K562 (cell line): ENCODE measurements around the gene MYO18A. TPM values are rescaled to one million over a fixed set of nuclear protein-coding genes. Genes with fewer than 3 reads are reported as not detected.

ENCODE experiments used
- ATAC-seq: fragments of 200-7000 bp; cut with Tn5 transposase; 3 replicates; pipeline ENCODE4 v1.9.1; 2020; ENCODE audit warnings: moderate library complexity
- BruUV-seq: library from RNA; stranded (reverse); fragments of 400-500 nt; replicated peaks from 2 replicates; lab custom pipeline; 2021; lab: Mats Ljungman, UMichigan
- CTCF ChIA-PET: fragments of 300-600 bp; formaldehyde crosslinking; extraction: SDS; loops from one replicate; lab custom pipeline; 2021; ENCODE audit warnings: low intra/inter-chr PET ratio; lab: Yijun Ruan, JAX
- POLR2A ChIA-PET: fragments of 300-600, 350-650 bp; sonication (Branson Sonifier 250); formaldehyde crosslinking; extraction: SDS; loops from one replicate; lab custom pipeline; 2021; ENCODE audit warnings: antibody characterized with exemption, inconsistent platforms; lab: Yijun Ruan, JAX
- DNase-seq, 4 experiments: peaks; one replicate each; pipeline versions ENCODE4 v3.0.0 to v3.0.0-alpha.2; 2011 to 2018; ENCODE audit warnings: low spot score in 3 of 4, mixed read lengths in 3 of 4; ENCODE audit errors: extremely low read depth in 1 of 4
- FAIRE-seq: peaks from 2 replicates; lab custom pipeline; 2011; peaks lifted over from hg19 to GRCh38; lab: Jason Lieb, UNC
- H2AFZ ChIP-seq: 2 replicates; pipeline ENCODE4 v1.6.0; 2011; ENCODE audit warnings: low read depth, low read length, control low read depth, inconsistent platforms
- H3K27ac ChIP-seq: fragments of 200-600 bp; 3 replicates; pipeline ENCODE4 v1.8.0; 2011; ENCODE audit warnings: low read depth, mild to moderate bottlenecking, control low read depth, inconsistent platforms, low read length, moderate library complexity, mixed read lengths; ENCODE audit errors: extremely low read depth
- H3K27me3 ChIP-seq, 2 experiments: fragments of 300-600 bp in 1 of 2; 2 replicates in 1 of 2; 3 replicates in 1 of 2; pipeline versions ENCODE4 v1.6.0 to v1.8.0; 2011; ENCODE audit warnings: inconsistent platforms in 2 of 2, low read length in 2 of 2, mild to moderate bottlenecking in 1 of 2, mixed read lengths in 1 of 2, moderate library complexity in 1 of 2; ENCODE audit not compliant: control insufficient read depth in 2 of 2, insufficient read depth in 2 of 2
- H3K36me3 ChIP-seq: fragments of 300-600 bp; 3 replicates; pipeline ENCODE4 v1.8.0; 2011; ENCODE audit warnings: mild to moderate bottlenecking, low read length, inconsistent platforms; ENCODE audit not compliant: control insufficient read depth, insufficient read depth
- H3K4me1 ChIP-seq, 2 experiments: fragments of 200-600 bp in 1 of 2; replicated peaks in 1 of 2; 2 replicates in 1 of 2; 3 replicates in 1 of 2; pipeline versions ENCODE4 v1.5.1 to v1.8.0; 2011; ENCODE audit warnings: inconsistent platforms in 2 of 2, low read length in 2 of 2, mild to moderate bottlenecking in 1 of 2, mixed read lengths in 1 of 2, moderate library complexity in 1 of 2; ENCODE audit not compliant: control insufficient read depth in 2 of 2, insufficient read depth in 2 of 2
- H3K4me2 ChIP-seq: 2 replicates; pipeline ENCODE4 v1.6.1; 2011; ENCODE audit warnings: low read length, control low read depth, inconsistent platforms, mixed read lengths; ENCODE audit not compliant: insufficient read depth
- H3K4me3 ChIP-seq: fragments of 200-600 bp; sonication (generic), shearing (Covaris generic); 2 replicates; pipeline ENCODE4 v1.5.1; 2016; ENCODE audit warnings: control low read depth, inconsistent platforms
- H3K79me2 ChIP-seq: fragments of 200-600 bp; 3 replicates; pipeline ENCODE4 v1.8.0; 2011; ENCODE audit warnings: low read length, inconsistent platforms; ENCODE audit not compliant: control insufficient read depth, insufficient read depth
- H3K9ac ChIP-seq, 2 experiments: 2 replicates each; pipeline versions ENCODE4 v1.6.0 to v1.6.1; 2011; ENCODE audit warnings: low read depth in 2 of 2, low read length in 2 of 2, control low read depth in 1 of 2, inconsistent platforms in 1 of 2, mild to moderate bottlenecking in 1 of 2, mixed read lengths in 1 of 2; ENCODE audit not compliant: insufficient read depth in 1 of 2
- H3K9me1 ChIP-seq: one replicate; pipeline ENCODE4 v1.6.0; 2011; ENCODE audit warnings: inconsistent platforms, mild to moderate bottlenecking, low read length, moderate library complexity; ENCODE audit not compliant: control insufficient read depth, insufficient read depth
- H3K9me3 ChIP-seq: replicated peaks from 2 replicates; pipeline ENCODE4 v1.5.1; 2011; ENCODE audit warnings: low read depth, low read length, inconsistent platforms; ENCODE audit not compliant: control insufficient read depth, insufficient read depth
- H4K20me1 ChIP-seq: replicated peaks from 2 replicates; pipeline ENCODE4 v1.6.1; 2011; ENCODE audit warnings: low read length, inconsistent platforms, mixed read lengths; ENCODE audit not compliant: control insufficient read depth, insufficient read depth
- BRCA1 ChIP-seq, 2 experiments: fragments of 450-650 bp in 1 of 2; sonication (generic) in 1 of 2; formaldehyde crosslinking in 1 of 2; IDR thresholded peaks; 2 replicates each; pipeline versions ENCODE4 v1.5.0 to v1.6.1; 2017 to 2020; ENCODE audit warnings: mild to moderate bottlenecking in 1 of 2, missing genetic modification reagents in 1 of 2
- CBFB ChIP-seq: sonication (generic); formaldehyde crosslinking; IDR thresholded peaks from 2 replicates; pipeline ENCODE4 v1.4.0; 2020; ENCODE audit warnings: mild to moderate bottlenecking, missing genetic modification reagents
- EGR1 ChIP-seq: fragments of 450-650 bp; conservative IDR thresholded peaks from 2 replicates; pipeline ENCODE4 v1.6.1; 2017; ENCODE audit warnings: mild to moderate bottlenecking
- FUS ChIP-seq: fragments of 200-400 bp; formaldehyde crosslinking; optimal IDR thresholded peaks from 2 replicates; pipeline ENCODE3; 2017; ENCODE audit warnings: low read depth, low read length
- TBL1XR1 ChIP-seq, 2 experiments: IDR thresholded peaks; 2 replicates each; pipeline ENCODE4 v1.6.1; 2012; ENCODE audit warnings: improper control_type of control experiment in 2 of 2, low read length in 2 of 2, mild to moderate bottlenecking in 1 of 2
- XRCC5 ChIP-seq: fragments of 200-400 bp; formaldehyde crosslinking; IDR thresholded peaks from 2 replicates; pipeline ENCODE4 v1.6.1; 2017; ENCODE audit warnings: low read depth, mild to moderate bottlenecking, low read length
- ZNF586 ChIP-seq: fragments of 450-650 bp; formaldehyde crosslinking; conservative IDR thresholded peaks from 2 replicates; pipeline ENCODE4 v1.4.0; 2020; ENCODE audit warnings: mild to moderate bottlenecking, moderate library complexity
- WGBS: fragments of 100-300 bp; shearing (Covaris generic); methylation state at CpG from one replicate; pipeline ENCODE4 v1.1.6; 2016; ENCODE audit warnings: low coverage, mixed read lengths; ENCODE audit not compliant: insufficient coverage; ENCODE audit errors: missing lambda C conversion rate; 5-methylcytosine and 5-hydroxymethylcytosine counted together
- in situ Hi-C: fragments of 300-500 bp; cut with MboI; formaldehyde crosslinking; loops from 4 replicates; pipeline ENCODE4 v1.15.0; 2018; ENCODE audit warnings: inconsistent platforms, mixed read lengths
- intact Hi-C: fragments of 100-400 bp; cut with micrococcal nuclease; formaldehyde crosslinking; loops from 2 replicates; pipeline ENCODE4 v1.14.2; 2022
- polyA plus RNA-seq, 8 experiments: library from polyadenylated mRNA; depleted of rRNA in 4 of 8; stranded (reverse) in 5 of 8; unstranded in 3 of 8; fragments of >200 nt; fragmentation: Nextera tagmentation in 2 of 8; fragmentation: Illumina TruSeq in 1 of 8; extraction: Ambion mirVana in 2 of 8; extraction: Trizol in 1 of 8; gene quantifications; 2 replicates each; pipeline versions ENCODE4 v1.2.1 to v1.2.3, GENCODE V29; 2011 to 2014; ENCODE audit warnings: inconsistent platforms in 1 of 8, missing spikeins in 1 of 8
- total RNA-seq, 7 experiments: library from RNA; depleted of rRNA in 6 of 7; stranded (reverse); fragments of >200 nt in 6 of 7; fragmentation: Illumina TruSeq in 2 of 7; extraction: Trizol in 2 of 7; gene quantifications; 2 replicates each; pipeline versions ENCODE4 v1.2.1 to v1.2.3, GENCODE V29; 2011 to 2021; ENCODE audit warnings: low replicate concordance in 1 of 7
- TF ChIP-seq, protein P1 (sequence below): fragments of 250-450 bp; sonication (Bioruptor Pico); IDR thresholded peaks from 2 replicates; pipeline ENCODE4 v1.5.1; 2021; ENCODE audit warnings: mild to moderate bottlenecking

MYO18A gene
- total and polyA plus RNA-seq, 9 of the 15 experiments (the other 6 are each of a cell fraction or from before 2014, with no cell fraction given) = 2.5 to 65.4 (median 17.1) TPM

DNA sequence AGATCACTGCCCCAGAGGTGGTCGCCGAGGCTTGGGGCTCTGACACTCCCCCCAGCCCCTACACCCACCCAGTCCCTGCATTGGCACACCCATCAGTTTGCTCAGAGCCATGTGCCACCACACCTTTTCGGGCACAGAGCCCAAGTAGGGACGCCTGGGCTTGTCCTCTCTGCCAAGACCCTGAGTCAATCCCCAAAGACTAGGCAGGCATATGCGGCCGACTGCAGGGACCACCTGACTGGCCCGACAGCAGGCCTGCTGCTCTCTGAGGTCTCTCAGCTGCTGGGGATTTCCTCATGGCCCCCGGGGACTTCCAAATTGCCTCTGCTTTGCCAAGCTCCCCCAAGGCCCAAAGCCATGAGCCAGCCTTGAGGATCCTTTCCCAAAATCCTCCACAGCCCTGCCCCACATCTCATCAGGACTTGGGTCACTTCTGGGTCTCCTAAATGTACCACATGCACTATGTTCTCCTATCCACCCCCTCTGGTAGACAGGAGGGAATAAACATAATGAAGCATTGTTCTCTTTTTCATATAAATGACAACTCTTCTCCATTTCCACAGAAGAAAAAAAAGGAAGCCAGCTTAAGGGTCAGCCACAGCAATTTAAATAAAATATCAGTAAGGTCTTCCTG is 30.6 kb downstream of the MYO18A start:
- FAIRE-seq = no peak
- WGBS = 64% methylated on average over 8 of the region's 8 CpGs

More for the DNA sequence above, 30.6 kb downstream of the MYO18A start:
- ChIA-PET POLR2A (interaction anchor here (0.9 to 3.6 kb wide), 7 partner anchors 12 to 143 kb away, joined by 3 to 15 read pairs (median 4); no protein-coding TSS in a partner anchor), CTCF (interaction anchor here (1.2 to 2.3 kb wide), 4 partner anchors 30 to 141 kb away, joined by 3 to 19 read pairs (median 10); no protein-coding TSS in a partner anchor)
- no peak overlapping the region for H2AFZ ChIP-seq
- H3K4me1 ChIP-seq = peaks cover 52 to 64% of the 10 kb centered on the region in 2 experiments
- DNase-seq = no peak
- peaks cover 2% of the 10 kb centered on the region; the same call in 1 of the 2 replicates for H4K20me1 ChIP-seq
- H3K27me3 ChIP-seq = no peaks in the 10 kb centered on the region
- peak overlapping the region; percentile 42; the same call in 2 of the 3 replicates for H3K27ac ChIP-seq
- H3K4me3 ChIP-seq = no peak overlapping the region
- in situ Hi-C loops (loop anchor here (5.0 kb wide), 2 partner anchors 33 to 63 kb away; partner anchors contain the start of gene MYO18A), intact Hi-C loops (loop anchor here (1.0 to 10.0 kb wide), 5 partner anchors 70 to 465 kb away; partner anchors contain the start of gene CRYBA1)
- H3K9me1 ChIP-seq = peaks cover 5% of the 10 kb centered on the region
- H3K79me2 ChIP-seq = peaks cover 81% of the 10 kb centered on the region
- H3K9me3 ChIP-seq = no peaks in the 10 kb centered on the region
- TF ChIP-seq TBL1XR1 (IDR thresholded peaks at IDR 0.05; ENCODE audit: low read length in 2 of 2) (no peak), ZNF586 (no peak), XRCC5 (no peak), CBFB (CRISPR knock-in tag) (no peak), FUS (no peak), EGR1 (no peak), BRCA1 (IDR thresholded peaks at IDR 0.05) (no peak), BRCA1 (CRISPR knock-in tag; IDR thresholded peaks at IDR 0.05) (no peak)
- TF ChIP-seq, protein P1, sequence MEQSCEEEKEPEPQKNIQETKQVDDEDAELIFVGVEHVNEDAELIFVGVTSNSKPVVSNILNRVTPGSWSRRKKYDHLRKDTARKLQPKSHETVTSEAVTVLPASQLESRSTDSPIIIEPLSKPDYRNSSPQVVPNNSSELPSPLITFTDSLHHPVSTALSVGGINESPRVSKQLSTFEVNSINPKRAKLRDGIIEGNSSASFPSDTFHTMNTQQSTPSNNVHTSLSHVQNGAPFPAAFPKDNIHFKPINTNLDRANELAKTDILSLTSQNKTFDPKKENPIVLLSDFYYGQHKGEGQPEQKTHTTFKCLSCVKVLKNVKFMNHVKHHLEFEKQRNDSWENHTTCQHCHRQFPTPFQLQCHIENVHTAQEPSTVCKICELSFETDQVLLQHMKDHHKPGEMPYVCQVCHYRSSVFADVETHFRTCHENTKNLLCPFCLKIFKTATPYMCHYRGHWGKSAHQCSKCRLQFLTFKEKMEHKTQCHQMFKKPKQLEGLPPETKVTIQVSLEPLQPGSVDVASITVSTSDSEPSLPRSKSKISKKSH (CRISPR knock-in tag) = no peak
- no peak for ATAC-seq
- BruUV-seq = no TSS peak
- H3K9ac ChIP-seq = peak overlapping the region; percentile 54 to 89
- H3K4me2 ChIP-seq = peak overlapping the region; percentile 70
- H3K36me3 ChIP-seq = peaks cover 18% of the 10 kb centered on the region; the same call in 2 of the 3 replicates
